GM21528 (cell line): ENCODE results near the gene HES7.
A peak's percentile ranks its signal among the peaks of the same experiment; 100 is the strongest.

Experiments
- ATAC-seq: cut with Tn5 transposase; IDR thresholded peaks from one replicate; pipeline ENCODE4 v1.9.1; 2021; ENCODE audit warnings: mild to moderate bottlenecking, moderate library complexity; ENCODE audit not compliant: unreplicated experiment, low FRiP score

The HES7 gene

GRCh38 chr17:8143581-8144400 lies 19.9 kb upstream of the HES7 start:
- no peak for ATAC-seq

- no peak for ATAC-seq
These were observed 19.1 kb upstream of the HES7 start for GRCh38 chr17:8142887-8143580.

GRCh38 chr17:8142158-8142886 lies 18.4 kb upstream of the HES7 start:
- no peak for ATAC-seq

GRCh38 chr17:8141741-8142140 lies 17.8 kb upstream of the HES7 start:
- ATAC-seq = no peak

GRCh38 chr17:8141045-8141444 lies 17.1 kb upstream of the HES7 start:
- no peak for ATAC-seq

GRCh38 chr17:8140065-8141029 lies 16.4 kb upstream of the HES7 start:
- ATAC-seq = no peak

GRCh38 chr17:8138672-8139371 lies 14.9 kb upstream of the HES7 start:
- ATAC-seq = peak; percentile 69

- no peak for ATAC-seq
These were observed 14.4 kb upstream of the HES7 start for GRCh38 chr17:8138374-8138671.

GRCh38 chr17:8137645-8138373 lies 13.9 kb upstream of the HES7 start:
- no peak for ATAC-seq

- ATAC-seq = no peak
These were observed 10.0 kb upstream of the HES7 start for GRCh38 chr17:8133941-8134340.

- no peak for ATAC-seq
These were observed 9.5 kb upstream of the HES7 start for GRCh38 chr17:8133399-8133798.

GRCh38 chr17:8131844-8132441 lies 8.0 kb upstream of the HES7 start:
- ATAC-seq = no peak

GRCh38 chr17:8128125-8128784 lies 4.3 kb upstream of the HES7 start:
- ATAC-seq = no peak

- no peak for ATAC-seq
These were observed 2.7 kb upstream of the HES7 start for GRCh38 chr17:8126491-8127066.

- no peak for ATAC-seq
These were observed 2.1 kb upstream of the HES7 start for GRCh38 chr17:8125947-8126490.

GRCh38 chr17:8125154-8125946 lies 1.4 kb upstream of the HES7 start:
- ATAC-seq = no peak
